Measurements from ENCODE around the gene CYP39A1.
A peak's percentile ranks its signal among the peaks of the same experiment; 100 is the strongest.

Gene CYP39A1

DNA sequence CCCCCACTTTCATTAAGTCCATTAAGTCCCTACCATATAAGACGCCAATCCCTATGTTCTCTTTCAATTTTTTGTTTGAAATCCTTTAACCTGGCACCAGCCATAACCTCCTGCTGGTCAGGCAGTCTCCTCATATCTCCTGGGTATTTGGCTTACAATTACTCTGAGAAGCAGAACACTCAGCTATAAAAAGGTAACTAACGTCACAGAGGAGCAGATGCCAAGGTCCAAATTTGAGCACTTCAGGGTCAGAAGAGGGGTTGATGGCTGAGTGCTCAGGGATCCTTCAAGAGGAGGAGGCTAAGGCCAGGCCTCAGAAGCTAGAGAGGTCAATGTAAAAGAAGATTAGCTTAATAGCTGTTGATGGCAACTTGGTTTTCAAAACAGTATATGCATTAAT lies 139.1 kb downstream of the CYP39A1 start:
- Mint-ChIP-seq H3K9me3 (no peaks in the 10 kb centered on the region), H3K4me1 (peaks cover 12% of the 10 kb centered on the region), H3K27ac (no peak overlapping the region), H3K4me3 (no peak overlapping the region), H3K27me3 (ENCODE audit: low read depth) (no peaks in the 10 kb centered on the region), H3K36me3 (ENCODE audit: low read depth) (no peaks in the 10 kb centered on the region)
- TF ChIP-seq, protein P1, sequence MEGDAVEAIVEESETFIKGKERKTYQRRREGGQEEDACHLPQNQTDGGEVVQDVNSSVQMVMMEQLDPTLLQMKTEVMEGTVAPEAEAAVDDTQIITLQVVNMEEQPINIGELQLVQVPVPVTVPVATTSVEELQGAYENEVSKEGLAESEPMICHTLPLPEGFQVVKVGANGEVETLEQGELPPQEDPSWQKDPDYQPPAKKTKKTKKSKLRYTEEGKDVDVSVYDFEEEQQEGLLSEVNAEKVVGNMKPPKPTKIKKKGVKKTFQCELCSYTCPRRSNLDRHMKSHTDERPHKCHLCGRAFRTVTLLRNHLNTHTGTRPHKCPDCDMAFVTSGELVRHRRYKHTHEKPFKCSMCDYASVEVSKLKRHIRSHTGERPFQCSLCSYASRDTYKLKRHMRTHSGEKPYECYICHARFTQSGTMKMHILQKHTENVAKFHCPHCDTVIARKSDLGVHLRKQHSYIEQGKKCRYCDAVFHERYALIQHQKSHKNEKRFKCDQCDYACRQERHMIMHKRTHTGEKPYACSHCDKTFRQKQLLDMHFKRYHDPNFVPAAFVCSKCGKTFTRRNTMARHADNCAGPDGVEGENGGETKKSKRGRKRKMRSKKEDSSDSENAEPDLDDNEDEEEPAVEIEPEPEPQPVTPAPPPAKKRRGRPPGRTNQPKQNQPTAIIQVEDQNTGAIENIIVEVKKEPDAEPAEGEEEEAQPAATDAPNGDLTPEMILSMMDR (IDR thresholded peaks at IDR 0.05; ENCODE audit: unreplicated experiment in 3 of 3): no peak

DNA sequence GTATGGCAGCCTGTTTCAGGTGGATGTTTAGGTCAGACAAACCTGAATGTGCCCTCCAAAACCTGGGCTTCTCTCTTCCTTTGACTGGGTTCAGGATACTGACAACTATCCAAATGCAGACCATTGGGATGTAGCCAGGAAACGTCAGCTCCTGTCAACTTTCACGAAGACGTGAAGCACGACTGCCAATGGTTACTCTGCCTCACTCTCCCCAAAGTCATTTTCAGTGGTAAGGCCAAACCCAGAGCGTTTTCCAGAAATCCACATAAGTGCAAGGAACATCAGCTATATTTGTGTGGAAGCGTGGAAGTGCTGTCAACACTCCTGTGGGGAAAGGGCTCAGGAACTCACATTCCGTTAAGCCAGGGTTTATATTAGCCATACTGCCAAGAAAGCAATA lies 141.3 kb downstream of the CYP39A1 start:
- Mint-ChIP-seq H3K27ac (peak overlapping the region in 1 of 3 experiments; percentile 63), H3K9me3 (no peaks in the 10 kb centered on the region), H3K36me3 (ENCODE audit: low read depth) (no peaks in the 10 kb centered on the region), H3K27me3 (ENCODE audit: low read depth) (no peaks in the 10 kb centered on the region), H3K4me1 (peaks cover 7% of the 10 kb centered on the region), H3K4me3 (no peak overlapping the region)
- TF ChIP-seq, protein P1 (IDR thresholded peaks at IDR 0.05; ENCODE audit: unreplicated experiment in 3 of 3): no peak

- TF ChIP-seq, protein P1 (IDR thresholded peaks at IDR 0.05; ENCODE audit: unreplicated experiment in 3 of 3): no peak
- Mint-ChIP-seq H3K9me3 (no peaks in the 10 kb centered on the region), H3K27ac (peak overlapping the region; percentile 24 to 71 (median 63)), H3K4me3 (no peak overlapping the region), H3K27me3 (ENCODE audit: low read depth) (no peaks in the 10 kb centered on the region), H3K4me1 (peaks cover 7% of the 10 kb centered on the region), H3K36me3 (ENCODE audit: low read depth) (no peaks in the 10 kb centered on the region)
These were observed 142.0 kb downstream of the CYP39A1 start for GRCh38 chr6:46510651-46511050.

- H3K9me3 Mint-ChIP-seq: no peaks in the 10 kb centered on the region
- no peaks in the 10 kb centered on the region for H3K36me3 Mint-ChIP-seq (ENCODE audit: low read depth)
- H3K4me3 Mint-ChIP-seq: no peak overlapping the region
- TF ChIP-seq, protein P1 (IDR thresholded peaks at IDR 0.05; ENCODE audit: unreplicated experiment in 3 of 3): no peak
- peaks cover 12% of the 10 kb centered on the region for H3K4me1 Mint-ChIP-seq
- H3K27ac Mint-ChIP-seq: no peak overlapping the region
- no peaks in the 10 kb centered on the region for H3K27me3 Mint-ChIP-seq (ENCODE audit: low read depth)
These were observed 142.6 kb downstream of the CYP39A1 start for GRCh38 chr6:46509981-46510510.

GRCh38 chr6:46509063-46509462 lies 143.6 kb downstream of the CYP39A1 start:
- TF ChIP-seq, protein P1 (IDR thresholded peaks at IDR 0.05; ENCODE audit: unreplicated experiment in 3 of 3): no peak

DNA sequence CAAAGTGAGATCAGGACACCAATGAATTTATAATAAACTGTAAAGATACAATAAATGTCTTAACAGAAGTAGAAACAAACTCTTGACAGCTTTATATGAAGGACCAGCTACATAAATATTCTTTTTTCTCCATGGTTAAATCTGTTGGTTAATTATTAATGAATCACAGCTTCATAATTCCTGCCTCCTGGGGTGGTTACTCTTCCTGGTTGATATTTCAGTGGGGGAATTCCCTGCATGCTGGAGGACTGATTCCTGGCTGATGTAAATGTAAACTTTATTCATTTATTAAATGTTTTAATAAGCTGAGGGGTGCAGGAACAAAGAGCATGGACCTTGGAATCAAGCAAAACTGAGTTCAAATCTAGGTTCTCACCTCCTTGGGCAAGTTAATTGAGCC lies 145.2 kb downstream of the CYP39A1 start:
- Mint-ChIP-seq H3K36me3 (ENCODE audit: low read depth) (no peaks in the 10 kb centered on the region), H3K9me3 (no peaks in the 10 kb centered on the region), H3K4me3 (no peak overlapping the region), H3K4me1 (peaks cover 12% of the 10 kb centered on the region), H3K27ac (no peak overlapping the region), H3K27me3 (ENCODE audit: low read depth) (no peaks in the 10 kb centered on the region)
- TF ChIP-seq, protein P1 (IDR thresholded peaks at IDR 0.05; ENCODE audit: unreplicated experiment in 3 of 3): no peak

More at GRCh38 chr6:46509063-46509462, 143.6 kb downstream of the CYP39A1 start:
- H3K36me3 Mint-ChIP-seq (ENCODE audit: low read depth): no peaks in the 10 kb centered on the region
- no peaks in the 10 kb centered on the region for H3K9me3 Mint-ChIP-seq
- peaks cover 12% of the 10 kb centered on the region for H3K4me1 Mint-ChIP-seq
- H3K27ac Mint-ChIP-seq: no peak overlapping the region
- no peak overlapping the region for H3K4me3 Mint-ChIP-seq
- H3K27me3 Mint-ChIP-seq (ENCODE audit: low read depth): no peaks in the 10 kb centered on the region
